GM12872 (cell line): Measurements from ENCODE around the gene TSPYL4.

ENCODE experiments used
- CTCF ChIP-seq: IDR thresholded peaks from 3 replicates; pipeline ENCODE4 v1.5.1; 2011; ENCODE audit warnings: low read depth, mild to moderate bottlenecking, low read length, moderate library complexity; ENCODE audit not compliant: insufficient read depth

The TSPYL4 gene

GRCh38 chr6:116253505-116254296 lies at the start of gene TSPYL4:
TSPYL4 (minus strand) TSS chr6:116254075; CDS start chr6:116254008, 67 bp downstream.
- no peak for TF ChIP-seq CTCF

GRCh38 chr6:116301104-116301503 lies 47.2 kb upstream of the TSPYL4 start:
- no peak for TF ChIP-seq CTCF

GRCh38 chr6:116300566-116300965 lies 46.7 kb upstream of the TSPYL4 start:
- TF ChIP-seq CTCF = no peak

GRCh38 chr6:116298973-116299372 lies 45.1 kb upstream of the TSPYL4 start:
- no peak for TF ChIP-seq CTCF

- no peak for TF ChIP-seq CTCF
Observed at GRCh38 chr6:116298273-116298672, 44.4 kb upstream of the TSPYL4 start.

GRCh38 chr6:116292553-116292952 lies 38.7 kb upstream of the TSPYL4 start:
- TF ChIP-seq CTCF = no peak

- TF ChIP-seq CTCF = no peak
Observed at GRCh38 chr6:116291701-116292396, 38.0 kb upstream of the TSPYL4 start.
